ENCODE measurements around the gene INPPL1. TPM values are rescaled to one million over a fixed set of nuclear protein-coding genes. Genes with fewer than 3 reads are reported as not detected.

INPPL1 gene
- total and polyA plus RNA-seq, 2 donors (not counting 1 experiment from before 2014, with no cell fraction given), result 205 to 208 TPM

- POLR2A ChIA-PET, result interaction anchor here (1.4 kb wide), 1 partner anchor 15 kb away, joined by 5 read pairs; no protein-coding TSS in a partner anchor
- Histone ChIP-seq H3K4me2 (replicated peaks; ENCODE audit: low read depth, low read length, poor library complexity, severe bottlenecking) (peak overlapping the region; percentile 74), H3K27me3 (replicated peaks in 1 of 4; ENCODE audit: control extremely low read depth in 1 of 4, control insufficient read depth in 3 of 4, insufficient read depth in 4 of 4, low read length in 3 of 4) (peaks cover 0 to 41% (median 24%) of the 10 kb centered on the region in 4 experiments), H2AFZ (ENCODE audit: insufficient read depth, low read depth, low read length, poor library complexity, severe bottlenecking) (no peak overlapping the region), H3K4me3 (ENCODE audit: control extremely low read depth in 1 of 5, extremely low read depth in 1 of 5, insufficient read depth in 1 of 5, low read depth in 2 of 5, low read length in 4 of 5) (no peak overlapping the region), H3K36me3 (replicated peaks in 1 of 2; ENCODE audit: control extremely low read depth in 1 of 2, control insufficient read depth in 1 of 2, extremely low read depth in 1 of 2, insufficient read depth in 2 of 2, low read length in 1 of 2) (peaks cover 0 to 44% of the 10 kb centered on the region in 2 experiments), H3K27ac (ENCODE audit: low read length in 2 of 2) (no peak overlapping the region), H3K9me3 (ENCODE audit: control extremely low read depth in 1 of 3, control insufficient read depth in 2 of 3, insufficient read depth in 1 of 3, low read length in 2 of 3) (peaks cover 0 to 13% (median 0%) of the 10 kb centered on the region in 3 donors), H3K4me1 (ENCODE audit: control insufficient read depth in 2 of 2, insufficient read depth in 2 of 2, low read length in 2 of 2) (peaks cover 30 to 40% of the 10 kb centered on the region in 2 donors), H4K20me1 (ENCODE audit: control insufficient read depth, insufficient read depth, low read length, poor library complexity, severe bottlenecking) (peaks cover 7% of the 10 kb centered on the region), H3K9ac (ENCODE audit: low read length) (no peak overlapping the region), H3K79me2 (ENCODE audit: control insufficient read depth, insufficient read depth, low read length) (no peaks in the 10 kb centered on the region)
- ATAC-seq (ENCODE audit: low read depth) (no peak), DNase-seq (no peak)
- H3K27ac Mint-ChIP-seq, result no peak overlapping the region
- intact Hi-C loops (cut with micrococcal nuclease), result loop anchor here (1.0 kb wide), 2 partner anchors 13 to 55 kb away; no protein-coding TSS in a partner anchor
- H3K9me3 Mint-ChIP-seq (ENCODE audit: insufficient read depth), result no peaks in the 10 kb centered on the region
- H3K27me3 Mint-ChIP-seq, result peaks cover 36% of the 10 kb centered on the region
- 75% methylated on average over 10 of the region's 28 CpGs for WGBS (ENCODE audit: insufficient coverage)
- peak overlapping the region; percentile 77 for H3K4me3 Mint-ChIP-seq
- CTCF ChIA-PET, result interaction anchor here (0.7 to 1.7 kb wide), 14 partner anchors 10 to 217 kb away, joined by 3 to 10 read pairs (median 4); no protein-coding TSS in a partner anchor
- peaks cover 36% of the 10 kb centered on the region for H3K4me1 Mint-ChIP-seq
- TF ChIP-seq, protein P1, sequence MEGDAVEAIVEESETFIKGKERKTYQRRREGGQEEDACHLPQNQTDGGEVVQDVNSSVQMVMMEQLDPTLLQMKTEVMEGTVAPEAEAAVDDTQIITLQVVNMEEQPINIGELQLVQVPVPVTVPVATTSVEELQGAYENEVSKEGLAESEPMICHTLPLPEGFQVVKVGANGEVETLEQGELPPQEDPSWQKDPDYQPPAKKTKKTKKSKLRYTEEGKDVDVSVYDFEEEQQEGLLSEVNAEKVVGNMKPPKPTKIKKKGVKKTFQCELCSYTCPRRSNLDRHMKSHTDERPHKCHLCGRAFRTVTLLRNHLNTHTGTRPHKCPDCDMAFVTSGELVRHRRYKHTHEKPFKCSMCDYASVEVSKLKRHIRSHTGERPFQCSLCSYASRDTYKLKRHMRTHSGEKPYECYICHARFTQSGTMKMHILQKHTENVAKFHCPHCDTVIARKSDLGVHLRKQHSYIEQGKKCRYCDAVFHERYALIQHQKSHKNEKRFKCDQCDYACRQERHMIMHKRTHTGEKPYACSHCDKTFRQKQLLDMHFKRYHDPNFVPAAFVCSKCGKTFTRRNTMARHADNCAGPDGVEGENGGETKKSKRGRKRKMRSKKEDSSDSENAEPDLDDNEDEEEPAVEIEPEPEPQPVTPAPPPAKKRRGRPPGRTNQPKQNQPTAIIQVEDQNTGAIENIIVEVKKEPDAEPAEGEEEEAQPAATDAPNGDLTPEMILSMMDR (IDR thresholded peaks at IDR 0.05), result no peak
- no peak for TF ChIP-seq EZH2 (IDR thresholded peaks at IDR 0.05; ENCODE audit: borderline replicate concordance, insufficient read depth, low read depth, low read length, poor library complexity, severe bottlenecking)
Observed at GRCh38 chr11:72238492-72239312, 14.1 kb downstream of the INPPL1 start.
